ENCODE data around the gene ZNF302.

The ZNF302 gene

GRCh38 chr19:34733746-34734536 lies 56.5 kb downstream of the ZNF302 start, which contains the start of gene ZNF181:
Gene ZNF181 (plus strand): TSS chr19:34734243. CDS start chr19:34735038, 795 bp downstream.
- DNase-seq = peak; percentile 85

GRCh38 chr19:34734537-34735103 lies 57.1 kb downstream of the ZNF302 start:
- no peak for DNase-seq
